ENCODE results near the gene PYGB. TPM values are rescaled to one million over a fixed set of nuclear protein-coding genes. Genes with fewer than 3 reads are reported as not detected.

Gene PYGB
- total RNA-seq, 1 experiment from 2014 or later: 220 TPM

DNA sequence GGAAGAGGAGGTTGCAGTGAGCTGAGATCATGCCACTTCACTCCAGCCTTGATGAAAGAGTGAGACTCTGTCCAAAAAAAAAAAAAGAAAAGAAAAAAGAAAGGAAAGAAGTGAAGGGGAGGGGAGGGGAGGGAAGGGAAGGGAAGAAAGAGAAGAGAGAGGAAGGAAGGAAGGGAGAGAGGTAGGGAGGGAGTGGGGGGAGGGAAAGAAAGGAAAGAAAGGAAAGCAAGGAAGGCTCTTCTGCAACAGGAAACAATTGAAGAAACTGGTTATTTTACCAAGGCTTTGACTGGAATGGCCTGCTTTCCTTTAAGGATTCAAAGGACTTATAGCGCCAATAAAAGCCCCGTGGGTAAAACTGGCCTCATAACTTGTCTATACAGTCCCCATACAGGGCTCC is 78.1 kb downstream of the PYGB start:
- intact Hi-C loops (cut with micrococcal nuclease; ENCODE audit: unreplicated experiment): no loop called here
- H3K4me3 ChIP-seq (ENCODE audit: low read depth in 2 of 2, low read length in 2 of 2): no peak overlapping the region
- in situ Hi-C loops (cut with HindIII; ENCODE audit: low pct_unique_long_range_greater_than_20kb, low sequenced_read_pairs): no loop called here
- CTCF ChIA-PET: interaction anchor here (0.6 kb wide), 1 partner anchor 10 kb away, joined by 4 read pairs; no protein-coding TSS in a partner anchor
- no peaks in the 10 kb centered on the region for H3K27me3 ChIP-seq (ENCODE audit: control insufficient read depth, insufficient read depth, low read length)
- TF ChIP-seq POLR2AphosphoS5 (IDR thresholded peaks at IDR 0.05; ENCODE audit: low read depth, low read length) (no peak), SIN3A (IDR thresholded peaks at IDR 0.05; ENCODE audit: borderline replicate concordance, insufficient read depth, low read depth, low read length) (no peak), CTCF (IDR thresholded peaks at IDR 0.05) (no peak), TCF7L2 (IDR thresholded peaks at IDR 0.05; ENCODE audit: low read depth, low read length) (no peak)
- TF ChIP-seq, protein P1, sequence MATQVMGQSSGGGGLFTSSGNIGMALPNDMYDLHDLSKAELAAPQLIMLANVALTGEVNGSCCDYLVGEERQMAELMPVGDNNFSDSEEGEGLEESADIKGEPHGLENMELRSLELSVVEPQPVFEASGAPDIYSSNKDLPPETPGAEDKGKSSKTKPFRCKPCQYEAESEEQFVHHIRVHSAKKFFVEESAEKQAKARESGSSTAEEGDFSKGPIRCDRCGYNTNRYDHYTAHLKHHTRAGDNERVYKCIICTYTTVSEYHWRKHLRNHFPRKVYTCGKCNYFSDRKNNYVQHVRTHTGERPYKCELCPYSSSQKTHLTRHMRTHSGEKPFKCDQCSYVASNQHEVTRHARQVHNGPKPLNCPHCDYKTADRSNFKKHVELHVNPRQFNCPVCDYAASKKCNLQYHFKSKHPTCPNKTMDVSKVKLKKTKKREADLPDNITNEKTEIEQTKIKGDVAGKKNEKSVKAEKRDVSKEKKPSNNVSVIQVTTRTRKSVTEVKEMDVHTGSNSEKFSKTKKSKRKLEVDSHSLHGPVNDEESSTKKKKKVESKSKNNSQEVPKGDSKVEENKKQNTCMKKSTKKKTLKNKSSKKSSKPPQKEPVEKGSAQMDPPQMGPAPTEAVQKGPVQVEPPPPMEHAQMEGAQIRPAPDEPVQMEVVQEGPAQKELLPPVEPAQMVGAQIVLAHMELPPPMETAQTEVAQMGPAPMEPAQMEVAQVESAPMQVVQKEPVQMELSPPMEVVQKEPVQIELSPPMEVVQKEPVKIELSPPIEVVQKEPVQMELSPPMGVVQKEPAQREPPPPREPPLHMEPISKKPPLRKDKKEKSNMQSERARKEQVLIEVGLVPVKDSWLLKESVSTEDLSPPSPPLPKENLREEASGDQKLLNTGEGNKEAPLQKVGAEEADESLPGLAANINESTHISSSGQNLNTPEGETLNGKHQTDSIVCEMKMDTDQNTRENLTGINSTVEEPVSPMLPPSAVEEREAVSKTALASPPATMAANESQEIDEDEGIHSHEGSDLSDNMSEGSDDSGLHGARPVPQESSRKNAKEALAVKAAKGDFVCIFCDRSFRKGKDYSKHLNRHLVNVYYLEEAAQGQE (IDR thresholded peaks at IDR 0.05; ENCODE audit: insufficient read depth in 1 of 2, low read depth in 2 of 2, low read length in 1 of 2): no peak
- POLR2A ChIA-PET: no interaction called here
- no peak for ATAC-seq
- peaks cover 6% of the 10 kb centered on the region; the same call in 1 of the 2 replicates for H3K4me1 ChIP-seq (ENCODE audit: control insufficient read depth, insufficient read depth, low read length)
- H3K27ac ChIP-seq (ENCODE audit: low read length): no peak overlapping the region
- no peaks in the 10 kb centered on the region for H3K36me3 ChIP-seq (ENCODE audit: control insufficient read depth, insufficient read depth, low read length)
- no peak for DNase-seq (ENCODE audit: low read depth, low spot score)
- BruUV-seq (replicated peaks): no TSS peak
- no peaks in the 10 kb centered on the region for H3K9me3 ChIP-seq (ENCODE audit: control insufficient read depth, insufficient read depth, low read depth, low read length)

DNA sequence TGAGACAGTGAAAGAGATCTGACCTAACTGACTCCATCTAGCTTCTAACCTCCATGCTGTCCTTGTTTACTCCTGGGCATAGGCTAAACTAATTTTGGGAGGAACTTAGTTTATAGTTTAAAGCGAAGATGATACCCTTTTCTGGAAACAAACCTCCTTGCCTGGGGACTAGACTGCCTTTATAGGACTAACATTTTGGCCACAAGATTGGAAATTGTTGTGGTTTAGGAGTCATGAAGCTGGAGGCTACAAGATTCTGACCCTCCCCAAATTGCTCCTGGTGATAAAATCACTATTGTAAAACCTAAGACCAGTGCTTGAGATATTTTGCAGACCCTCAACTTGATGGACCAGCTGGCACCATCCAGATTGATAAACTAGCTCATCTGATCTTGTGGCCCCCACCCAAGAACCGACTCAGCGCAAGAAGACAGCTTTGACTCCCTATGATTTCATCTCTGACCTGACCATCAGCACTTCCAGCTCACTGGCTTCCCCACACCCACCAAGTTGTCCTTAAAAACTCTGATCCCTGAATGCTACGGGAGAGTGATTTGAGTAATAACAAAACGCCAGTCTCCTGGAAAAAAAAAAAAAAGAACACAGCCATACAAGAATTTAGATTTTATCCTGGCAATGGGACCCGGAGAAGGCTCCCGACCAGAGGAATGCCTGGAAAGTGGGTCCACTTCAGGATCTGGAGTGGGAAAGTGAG is 79.8 kb downstream of the PYGB start:
- no peaks in the 10 kb centered on the region for H3K9me3 ChIP-seq (ENCODE audit: control insufficient read depth, insufficient read depth, low read depth, low read length)
- H3K27me3 ChIP-seq (ENCODE audit: control insufficient read depth, insufficient read depth, low read length): no peaks in the 10 kb centered on the region
- H3K4me3 ChIP-seq (ENCODE audit: low read depth in 2 of 2, low read length in 2 of 2): no peak overlapping the region
- no peak overlapping the region for H3K27ac ChIP-seq (ENCODE audit: low read length)
- peaks cover 6% of the 10 kb centered on the region; the same call in 1 of the 2 replicates for H3K4me1 ChIP-seq (ENCODE audit: control insufficient read depth, insufficient read depth, low read length)
- in situ Hi-C loops (cut with HindIII; ENCODE audit: low pct_unique_long_range_greater_than_20kb, low sequenced_read_pairs) (no loop called here), intact Hi-C loops (cut with micrococcal nuclease; ENCODE audit: unreplicated experiment) (no loop called here)
- ATAC-seq (no peak), DNase-seq (ENCODE audit: low read depth, low spot score) (no peak)
- CTCF ChIA-PET: interaction anchor here (0.5 to 0.7 kb wide), 2 partner anchors 16 to 1026 kb away, joined by 4 read pairs; no protein-coding TSS in a partner anchor
- H3K36me3 ChIP-seq (ENCODE audit: control insufficient read depth, insufficient read depth, low read length): no peaks in the 10 kb centered on the region
- POLR2A ChIA-PET: interaction anchor here (0.7 kb wide), 2 partner anchors 8 to 32 kb away, joined by 5 to 10 read pairs; no protein-coding TSS in a partner anchor
- BruUV-seq (replicated peaks): no TSS peak
- no peak for TF ChIP-seq CTCF (IDR thresholded peaks at IDR 0.05)
- no peak for TF ChIP-seq TCF7L2 (IDR thresholded peaks at IDR 0.05; ENCODE audit: low read depth, low read length)
- no peak for TF ChIP-seq SIN3A (IDR thresholded peaks at IDR 0.05; ENCODE audit: borderline replicate concordance, insufficient read depth, low read depth, low read length)
- no peak for TF ChIP-seq POLR2AphosphoS5 (IDR thresholded peaks at IDR 0.05; ENCODE audit: low read depth, low read length)
- TF ChIP-seq, protein P1 (IDR thresholded peaks at IDR 0.05; ENCODE audit: insufficient read depth in 1 of 2, low read depth in 2 of 2, low read length in 1 of 2): no peak

Measured in Panc1 (cell line).